ENCODE results near the gene PLAU. TPM values are rescaled to one million over a fixed set of nuclear protein-coding genes. Genes with fewer than 3 reads are reported as not detected.
A peak's percentile ranks its signal among the peaks of the same experiment; 100 is the strongest.

The PLAU gene
- total and polyA plus RNA-seq, 9 of the 15 experiments (the other 6 are each of a cell fraction or from before 2014, with no cell fraction given) = 2.1 to 16.9 (median 3.3) TPM

DNA sequence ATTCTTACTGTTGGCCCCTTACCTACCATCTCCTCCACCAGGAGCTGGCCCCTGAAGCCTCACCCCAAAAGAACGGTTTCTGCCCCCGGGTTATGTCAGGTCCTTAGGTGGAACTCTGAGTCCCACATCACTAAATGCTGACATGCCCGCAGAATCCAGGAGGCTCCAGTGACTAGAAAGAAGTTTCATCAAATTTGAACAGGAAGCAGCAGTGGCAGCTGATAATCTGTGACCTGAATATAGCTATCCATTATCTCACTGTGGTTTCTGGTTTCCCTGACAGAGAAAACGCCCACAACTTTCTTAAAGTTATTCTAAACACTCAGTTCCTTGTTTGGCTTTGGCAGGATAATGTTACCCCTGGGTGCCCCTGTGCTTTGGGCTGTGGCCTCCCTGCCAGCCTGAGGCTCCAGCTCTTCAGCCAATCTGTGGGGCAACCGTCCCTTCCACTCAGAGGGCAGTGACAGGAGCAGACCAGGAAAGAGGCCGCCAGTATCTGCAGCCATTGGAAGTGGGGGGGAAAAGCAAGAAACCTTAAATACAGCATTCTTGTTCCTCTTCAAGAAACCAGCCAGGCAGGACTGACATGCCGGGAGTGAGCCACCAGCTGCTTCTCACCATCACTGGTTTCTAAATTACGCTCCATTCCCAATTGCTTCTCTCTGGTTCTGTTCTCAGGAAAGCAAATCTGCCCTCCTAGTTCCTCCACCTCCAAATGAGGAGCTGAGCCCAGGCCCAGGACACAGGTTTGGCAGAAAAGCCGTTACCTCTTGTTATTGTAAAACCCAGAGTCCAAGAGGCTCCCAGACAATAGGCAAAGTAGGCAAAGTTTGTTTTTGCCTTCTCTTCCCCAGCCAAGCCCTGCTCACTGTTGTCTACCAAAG lies 45.8 kb downstream of the PLAU start (continued):
- TF ChIP-seq ZNF23 (CRISPR knock-in tag; IDR thresholded peaks at IDR 0.05) = no peak
- TF ChIP-seq ZSCAN32 (CRISPR knock-in tag; IDR thresholded peaks at IDR 0.05) = no peak
- no peak for TF ChIP-seq TOE1 (IDR thresholded peaks at IDR 0.05; ENCODE audit: borderline replicate concordance)
- 0 out of 2 replicates have a peak, but pooled peaks have one; percentile 41 for TF ChIP-seq TOE1 (CRISPR knock-in tag; IDR thresholded peaks at IDR 0.05; ENCODE audit: borderline replicate concordance, low read depth)
- TF ChIP-seq ZNF77 (CRISPR knock-in tag; IDR thresholded peaks at IDR 0.05) = no peak
- TF ChIP-seq, protein P1, sequence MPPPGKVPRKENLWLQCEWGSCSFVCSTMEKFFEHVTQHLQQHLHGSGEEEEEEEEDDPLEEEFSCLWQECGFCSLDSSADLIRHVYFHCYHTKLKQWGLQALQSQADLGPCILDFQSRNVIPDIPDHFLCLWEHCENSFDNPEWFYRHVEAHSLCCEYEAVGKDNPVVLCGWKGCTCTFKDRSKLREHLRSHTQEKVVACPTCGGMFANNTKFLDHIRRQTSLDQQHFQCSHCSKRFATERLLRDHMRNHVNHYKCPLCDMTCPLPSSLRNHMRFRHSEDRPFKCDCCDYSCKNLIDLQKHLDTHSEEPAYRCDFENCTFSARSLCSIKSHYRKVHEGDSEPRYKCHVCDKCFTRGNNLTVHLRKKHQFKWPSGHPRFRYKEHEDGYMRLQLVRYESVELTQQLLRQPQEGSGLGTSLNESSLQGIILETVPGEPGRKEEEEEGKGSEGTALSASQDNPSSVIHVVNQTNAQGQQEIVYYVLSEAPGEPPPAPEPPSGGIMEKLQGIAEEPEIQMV (tag; conservative IDR thresholded peaks at IDR 0.05; ENCODE audit: low read depth) = 0 out of 2 replicates have a peak, but pooled peaks have one; percentile 5
- no peak for TF ChIP-seq PPARD (CRISPR knock-in tag; IDR thresholded peaks at IDR 0.05)
- TF ChIP-seq ZFP1 (CRISPR knock-in tag; IDR thresholded peaks at IDR 0.05) = no peak
- TF ChIP-seq, protein P2, sequence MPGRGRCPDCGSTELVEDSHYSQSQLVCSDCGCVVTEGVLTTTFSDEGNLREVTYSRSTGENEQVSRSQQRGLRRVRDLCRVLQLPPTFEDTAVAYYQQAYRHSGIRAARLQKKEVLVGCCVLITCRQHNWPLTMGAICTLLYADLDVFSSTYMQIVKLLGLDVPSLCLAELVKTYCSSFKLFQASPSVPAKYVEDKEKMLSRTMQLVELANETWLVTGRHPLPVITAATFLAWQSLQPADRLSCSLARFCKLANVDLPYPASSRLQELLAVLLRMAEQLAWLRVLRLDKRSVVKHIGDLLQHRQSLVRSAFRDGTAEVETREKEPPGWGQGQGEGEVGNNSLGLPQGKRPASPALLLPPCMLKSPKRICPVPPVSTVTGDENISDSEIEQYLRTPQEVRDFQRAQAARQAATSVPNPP (IDR thresholded peaks at IDR 0.05; ENCODE audit: borderline replicate concordance, insufficient read depth, insufficient read length) = no peak
- no peak for TF ChIP-seq TGIF2 (CRISPR knock-in tag; IDR thresholded peaks at IDR 0.05)
- TF ChIP-seq, protein P3, sequence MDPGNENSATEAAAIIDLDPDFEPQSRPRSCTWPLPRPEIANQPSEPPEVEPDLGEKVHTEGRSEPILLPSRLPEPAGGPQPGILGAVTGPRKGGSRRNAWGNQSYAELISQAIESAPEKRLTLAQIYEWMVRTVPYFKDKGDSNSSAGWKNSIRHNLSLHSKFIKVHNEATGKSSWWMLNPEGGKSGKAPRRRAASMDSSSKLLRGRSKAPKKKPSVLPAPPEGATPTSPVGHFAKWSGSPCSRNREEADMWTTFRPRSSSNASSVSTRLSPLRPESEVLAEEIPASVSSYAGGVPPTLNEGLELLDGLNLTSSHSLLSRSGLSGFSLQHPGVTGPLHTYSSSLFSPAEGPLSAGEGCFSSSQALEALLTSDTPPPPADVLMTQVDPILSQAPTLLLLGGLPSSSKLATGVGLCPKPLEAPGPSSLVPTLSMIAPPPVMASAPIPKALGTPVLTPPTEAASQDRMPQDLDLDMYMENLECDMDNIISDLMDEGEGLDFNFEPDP (CRISPR knock-in tag; IDR thresholded peaks at IDR 0.05) = no peak
- TF ChIP-seq SAFB (IDR thresholded peaks at IDR 0.05; ENCODE audit: borderline replicate concordance, low read depth, low read length) = no peak
- TF ChIP-seq POU5F1 (IDR thresholded peaks at IDR 0.05; ENCODE audit: borderline replicate concordance, low read depth, low read length, partially characterized antibody) = no peak
- 0 out of 2 replicates have a peak, but pooled peaks have one; percentile 11 for TF ChIP-seq CHD2 (IDR thresholded peaks at IDR 0.05; ENCODE audit: low read depth, low read length)
- TF ChIP-seq, protein P4, sequence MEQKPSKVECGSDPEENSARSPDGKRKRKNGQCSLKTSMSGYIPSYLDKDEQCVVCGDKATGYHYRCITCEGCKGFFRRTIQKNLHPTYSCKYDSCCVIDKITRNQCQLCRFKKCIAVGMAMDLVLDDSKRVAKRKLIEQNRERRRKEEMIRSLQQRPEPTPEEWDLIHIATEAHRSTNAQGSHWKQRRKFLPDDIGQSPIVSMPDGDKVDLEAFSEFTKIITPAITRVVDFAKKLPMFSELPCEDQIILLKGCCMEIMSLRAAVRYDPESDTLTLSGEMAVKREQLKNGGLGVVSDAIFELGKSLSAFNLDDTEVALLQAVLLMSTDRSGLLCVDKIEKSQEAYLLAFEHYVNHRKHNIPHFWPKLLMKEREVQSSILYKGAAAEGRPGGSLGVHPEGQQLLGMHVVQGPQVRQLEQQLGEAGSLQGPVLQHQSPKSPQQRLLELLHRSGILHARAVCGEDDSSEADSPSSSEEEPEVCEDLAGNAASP (IDR thresholded peaks at IDR 0.05) = no peak; the same call in 1 of the 2 replicates
- TF ChIP-seq, protein P5, sequence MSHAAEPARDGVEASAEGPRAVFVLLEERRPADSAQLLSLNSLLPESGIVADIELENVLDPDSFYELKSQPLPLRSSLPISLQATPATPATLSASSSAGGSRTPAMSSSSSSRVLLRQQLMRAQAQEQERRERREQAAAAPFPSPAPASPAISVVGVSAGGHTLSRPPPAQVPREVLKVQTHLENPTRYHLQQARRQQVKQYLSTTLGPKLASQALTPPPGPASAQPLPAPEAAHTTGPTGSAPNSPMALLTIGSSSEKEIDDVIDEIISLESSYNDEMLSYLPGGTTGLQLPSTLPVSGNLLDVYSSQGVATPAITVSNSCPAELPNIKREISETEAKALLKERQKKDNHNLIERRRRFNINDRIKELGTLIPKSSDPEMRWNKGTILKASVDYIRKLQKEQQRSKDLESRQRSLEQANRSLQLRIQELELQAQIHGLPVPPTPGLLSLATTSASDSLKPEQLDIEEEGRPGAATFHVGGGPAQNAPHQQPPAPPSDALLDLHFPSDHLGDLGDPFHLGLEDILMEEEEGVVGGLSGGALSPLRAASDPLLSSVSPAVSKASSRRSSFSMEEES (CRISPR knock-in tag; IDR thresholded peaks at IDR 0.05) = no peak
- TF ChIP-seq ELF2 (CRISPR knock-in tag; IDR thresholded peaks at IDR 0.05) = 0 out of 2 replicates have a peak, but pooled peaks have one; percentile 23
- TF ChIP-seq MEF2D (tag; conservative IDR thresholded peaks at IDR 0.05; ENCODE audit: low read depth) = peak; percentile 88
- TF ChIP-seq, protein P6, sequence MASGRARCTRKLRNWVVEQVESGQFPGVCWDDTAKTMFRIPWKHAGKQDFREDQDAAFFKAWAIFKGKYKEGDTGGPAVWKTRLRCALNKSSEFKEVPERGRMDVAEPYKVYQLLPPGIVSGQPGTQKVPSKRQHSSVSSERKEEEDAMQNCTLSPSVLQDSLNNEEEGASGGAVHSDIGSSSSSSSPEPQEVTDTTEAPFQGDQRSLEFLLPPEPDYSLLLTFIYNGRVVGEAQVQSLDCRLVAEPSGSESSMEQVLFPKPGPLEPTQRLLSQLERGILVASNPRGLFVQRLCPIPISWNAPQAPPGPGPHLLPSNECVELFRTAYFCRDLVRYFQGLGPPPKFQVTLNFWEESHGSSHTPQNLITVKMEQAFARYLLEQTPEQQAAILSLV (tag; IDR thresholded peaks at IDR 0.05) = no peak

All from K562 (cell line).